ENCODE data around the gene CNTN5.

Gene CNTN5

GRCh38 chr11:99418927-99419720 lies 398.4 kb downstream of the CNTN5 start:
- DNase-seq, result no peak

- DNase-seq, result no peak
Measured at GRCh38 chr11:99419991-99420390, 399.2 kb downstream of the CNTN5 start.

- DNase-seq, result no peak
Measured at GRCh38 chr11:99422581-99423427, 402.1 kb downstream of the CNTN5 start.

- no peak for DNase-seq
Measured at GRCh38 chr11:99423428-99423983, 402.8 kb downstream of the CNTN5 start.

- no peak for DNase-seq
Measured at GRCh38 chr11:99424313-99425084, 403.8 kb downstream of the CNTN5 start.

GRCh38 chr11:99425596-99425995 lies 404.8 kb downstream of the CNTN5 start:
- DNase-seq, result no peak

GRCh38 chr11:99432677-99433076 lies 411.9 kb downstream of the CNTN5 start:
- DNase-seq, result no peak

GRCh38 chr11:99443276-99443675 lies 422.5 kb downstream of the CNTN5 start:
- no peak for DNase-seq

- DNase-seq, result no peak
Measured at GRCh38 chr11:99446400-99446799, 425.7 kb downstream of the CNTN5 start.

GRCh38 chr11:99449345-99449744 lies 428.6 kb downstream of the CNTN5 start:
- DNase-seq, result no peak

- DNase-seq, result no peak
Measured at GRCh38 chr11:99452075-99452474, 431.3 kb downstream of the CNTN5 start.

GRCh38 chr11:99461913-99462312 lies 441.2 kb downstream of the CNTN5 start:
- no peak for DNase-seq

- no peak for DNase-seq
Measured at GRCh38 chr11:99464985-99465384, 444.2 kb downstream of the CNTN5 start.

- no peak for DNase-seq
Measured at GRCh38 chr11:99489581-99489980, 468.8 kb downstream of the CNTN5 start.

GRCh38 chr11:99494065-99494464 lies 473.3 kb downstream of the CNTN5 start:
- DNase-seq, result no peak

- DNase-seq, result no peak
Measured at GRCh38 chr11:99501655-99502054, 480.9 kb downstream of the CNTN5 start.

GRCh38 chr11:99505316-99505715 lies 484.6 kb downstream of the CNTN5 start:
- no peak for DNase-seq

GRCh38 chr11:99505831-99506230 lies 485.1 kb downstream of the CNTN5 start:
- DNase-seq, result no peak

- no peak for DNase-seq
Measured at GRCh38 chr11:99509863-99510262, 489.1 kb downstream of the CNTN5 start.

- DNase-seq, result no peak
Measured at GRCh38 chr11:99513368-99513767, 492.6 kb downstream of the CNTN5 start.

GRCh38 chr11:99519095-99519494 lies 498.3 kb downstream of the CNTN5 start:
- DNase-seq, result no peak

- no peak for DNase-seq
Measured at GRCh38 chr11:99522467-99523173, 501.9 kb downstream of the CNTN5 start.

Data from CD4-positive, alpha-beta T cell treated with Interleukin-10 for 1 hour (primary cell).